Loucy (cell line): ENCODE measurements around the gene RBBP8.

Experiments
- CTCF ChIP-seq: fragments of 200-600 bp; sonication (generic); conservative IDR thresholded peaks from 2 replicates; pipeline ENCODE4 v1.5.1; 2014; ENCODE audit warnings: mild to moderate bottlenecking, antibody characterized with exemption, low read length
- EZH2phosphoT487 ChIP-seq: fragments of 200-600 bp; IDR thresholded peaks from 2 replicates; pipeline ENCODE4 v1.6.1; 2018; ENCODE audit warnings: antibody characterized with exemption, mild to moderate bottlenecking, moderate library complexity, borderline replicate concordance

- TF ChIP-seq EZH2phosphoT487 (no peak), CTCF (no peak)
Measured at GRCh38 chr18:23068011-23068410, 134.9 kb downstream of the RBBP8 start.
